ENCODE data around the gene KCNG4. TPM values are rescaled to one million over a fixed set of nuclear protein-coding genes. Genes with fewer than 3 reads are reported as not detected.

Gene KCNG4
- total RNA-seq, 1 donor from 2014 or later, result not detected

- no peak for ATAC-seq
Measured at GRCh38 chr16:84182680-84183571, 56.9 kb downstream of the KCNG4 start.

- no peak for ATAC-seq
Measured at GRCh38 chr16:84182104-84182503, 57.7 kb downstream of the KCNG4 start.

- ATAC-seq, result no peak
Measured at GRCh38 chr16:84181144-84181915, 58.5 kb downstream of the KCNG4 start.

GRCh38 chr16:84180519-84181140, 59.2 kb downstream of the KCNG4 start:
- ATAC-seq, result no peak

- no peak for ATAC-seq
Measured at GRCh38 chr16:84179612-84180320, 60.0 kb downstream of the KCNG4 start.

GRCh38 chr16:84178892-84179611, 60.8 kb downstream of the KCNG4 start:
- no peak for ATAC-seq

GRCh38 chr16:84178146-84178765, 61.6 kb downstream of the KCNG4 start:
- ATAC-seq, result no peak

GRCh38 chr16:84177741-84178073, 62.1 kb downstream of the KCNG4 start:
- peak; percentile 12 for ATAC-seq

GRCh38 chr16:84176192-84177053, 63.4 kb downstream of the KCNG4 start:
- peak; percentile 25 for ATAC-seq

- peak; percentile 66 for ATAC-seq
Measured at GRCh38 chr16:84175350-84176081, 64.3 kb downstream of the KCNG4 start.

GRCh38 chr16:84174396-84174795, 65.4 kb downstream of the KCNG4 start:
- no peak for ATAC-seq

- ATAC-seq, result no peak
Measured at GRCh38 chr16:84169765-84170310, 70.0 kb downstream of the KCNG4 start.

Other genes with a start within 250 kb of the KCNG4 start
- not detected for gene SLC38A8, start 197.2 kb downstream of the KCNG4 start, total RNA-seq
- 37.3 TPM for gene MBTPS1, start 123.1 kb downstream of the KCNG4 start, total RNA-seq
- gene HSDL1, start 94.8 kb downstream of the KCNG4 start, total RNA-seq, result 8.6 TPM
- 0.16 TPM for gene DNAAF1, start 94.7 kb downstream of the KCNG4 start, total RNA-seq
- gene TAF1C, start 53.0 kb downstream of the KCNG4 start, total RNA-seq, result 18.3 TPM
- gene ADAD2, start 48.9 kb downstream of the KCNG4 start, total RNA-seq, result 1.1 TPM
- gene WFDC1, start 54.9 kb upstream of the KCNG4 start, total RNA-seq, result 1.1 TPM
- gene ATP2C2, start 128.5 kb upstream of the KCNG4 start, total RNA-seq, result 6.9 TPM